Measurements from ENCODE around the gene ONECUT1.
"Not testable (repeated sequence)": the region's sequence is repeated elsewhere in the genome, so short reads cannot be mapped to it uniquely, and the experiment has no call there.

Gene ONECUT1

GRCh38 chr15:52790169-52790708, at the start of gene ONECUT1:
Gene ONECUT1 (minus strand): TSS chr15:52790336. CDS start chr15:52789884, 452 bp downstream.
- DNase-seq: peak; percentile 81

- DNase-seq: no peak
These were observed 44.2 kb upstream of the ONECUT1 start for GRCh38 chr15:52834379-52834778.

GRCh38 chr15:52824169-52824942, 34.2 kb upstream of the ONECUT1 start:
- DNase-seq: not testable (repeated sequence)

- no peak for DNase-seq
These were observed 32.3 kb upstream of the ONECUT1 start for GRCh38 chr15:52822475-52822874.

- no peak for DNase-seq
These were observed 29.1 kb upstream of the ONECUT1 start for GRCh38 chr15:52819253-52819652.

GRCh38 chr15:52815899-52816298, 25.8 kb upstream of the ONECUT1 start:
- DNase-seq: not testable (repeated sequence)

- no peak for DNase-seq
These were observed 18.9 kb upstream of the ONECUT1 start for GRCh38 chr15:52808996-52809395.

- no peak for DNase-seq
These were observed 18.3 kb upstream of the ONECUT1 start for GRCh38 chr15:52808441-52808840.

GRCh38 chr15:52806284-52806655, 16.1 kb upstream of the ONECUT1 start:
- no peak for DNase-seq

GRCh38 chr15:52805351-52806283, 15.5 kb upstream of the ONECUT1 start:
- no peak for DNase-seq

GRCh38 chr15:52804526-52805081, 14.5 kb upstream of the ONECUT1 start:
- DNase-seq: no peak

- no peak for DNase-seq
These were observed 13.6 kb upstream of the ONECUT1 start for GRCh38 chr15:52803467-52804306.

- no peak for DNase-seq
These were observed 13.0 kb upstream of the ONECUT1 start for GRCh38 chr15:52803108-52803466.

- DNase-seq: no peak
These were observed 12.0 kb upstream of the ONECUT1 start for GRCh38 chr15:52802110-52802509.

GRCh38 chr15:52801748-52802085, 11.6 kb upstream of the ONECUT1 start:
- no peak for DNase-seq

GRCh38 chr15:52800828-52801747, 11.0 kb upstream of the ONECUT1 start:
- DNase-seq: no peak

GRCh38 chr15:52799145-52799811, 9.1 kb upstream of the ONECUT1 start:
- no peak for DNase-seq

- DNase-seq: no peak
These were observed 8.5 kb upstream of the ONECUT1 start for GRCh38 chr15:52798529-52799101.

- no peak for DNase-seq
These were observed 7.7 kb upstream of the ONECUT1 start for GRCh38 chr15:52797625-52798501.
